ENCODE measurements around the gene HABP4.

HABP4 gene

GRCh38 chr9:96524764-96525163 is 74.8 kb downstream of the HABP4 start:
- DNase-seq = no peak

GRCh38 chr9:96532173-96532572 is 82.2 kb downstream of the HABP4 start:
- DNase-seq = no peak

GRCh38 chr9:96540106-96540505 is 90.1 kb downstream of the HABP4 start:
- DNase-seq = no peak
